ENCODE results near the gene E4F1. TPM values are rescaled to one million over a fixed set of nuclear protein-coding genes. Genes with fewer than 3 reads are reported as not detected.
A peak's percentile ranks its signal among the peaks of the same experiment; 100 is the strongest.

Gene E4F1
- total and polyA plus RNA-seq, 9 of the 15 experiments (the other 6 are each of a cell fraction or from before 2014, with no cell fraction given), result 0.48 to 94.9 (median 20.4) TPM

- TF ChIP-seq ZBTB33 (CRISPR knock-in tag; IDR thresholded peaks at IDR 0.05), result 0 out of 2 replicates have a peak, but pooled peaks have one; percentile 2
- peak; percentile 3 for TF ChIP-seq CTBP1 (IDR thresholded peaks at IDR 0.05; ENCODE audit: borderline replicate concordance)
- no peak for TF ChIP-seq NFRKB (IDR thresholded peaks at IDR 0.05; ENCODE audit: low read depth)
- TF ChIP-seq ATF2 (CRISPR knock-in tag; IDR thresholded peaks at IDR 0.05), result no peak
- TF ChIP-seq ELK1 (CRISPR knock-in tag; IDR thresholded peaks at IDR 0.05), result 0 out of 2 replicates have a peak, but pooled peaks have one; percentile 78
- TF ChIP-seq ELF4 (CRISPR knock-in tag; IDR thresholded peaks at IDR 0.05), result 0 out of 2 replicates have a peak, but pooled peaks have one; percentile 2
- peak; percentile 48; the same call in 1 of the 2 replicates for TF ChIP-seq NKRF (IDR thresholded peaks at IDR 0.05; ENCODE audit: borderline replicate concordance)
- TF ChIP-seq CREB1 (IDR thresholded peaks at IDR 0.05), result no peak
- no peak for TF ChIP-seq CREB1 (CRISPR knock-in tag; IDR thresholded peaks at IDR 0.05)
- TF ChIP-seq KDM5B (IDR thresholded peaks at IDR 0.05; ENCODE audit: insufficient replicate concordance, low read depth, low read length), result no peak
- TF ChIP-seq GABPB2 (CRISPR knock-in tag; conservative IDR thresholded peaks at IDR 0.05), result no peak
- TF ChIP-seq ZNF384 (IDR thresholded peaks at IDR 0.05; ENCODE audit: low read depth, low read length), result no peak
- 0 out of 2 replicates have a peak, but pooled peaks have one; percentile 70 for TF ChIP-seq PHTF2 (CRISPR knock-in tag; IDR thresholded peaks at IDR 0.05)
- TF ChIP-seq MTA1 (IDR thresholded peaks at IDR 0.05; ENCODE audit: borderline replicate concordance), result 0 out of 2 replicates have a peak, but pooled peaks have one; percentile 27
- 0 out of 4 replicates have a peak, but pooled peaks of 1 of the 2 experiments have one; percentile 35 for TF ChIP-seq UBTF (IDR thresholded peaks at IDR 0.05; ENCODE audit: borderline replicate concordance in 1 of 2, low read depth in 2 of 2, low read length in 2 of 2)
- no peak for TF ChIP-seq PBX2 (CRISPR knock-in tag; IDR thresholded peaks at IDR 0.05; ENCODE audit: low read depth)
- no peak for TF ChIP-seq PBX2 (tag; conservative IDR thresholded peaks at IDR 0.05; ENCODE audit: low read depth)
These were observed 17.5 kb upstream of the E4F1 start (continued) for GRCh38 chr16:2205967-2206313.

All from K562 (cell line).